ENCODE results near the gene CES2.
A peak's percentile ranks its signal among the peaks of the same experiment; 100 is the strongest.
"Not testable (repeated sequence)": the region's sequence is repeated elsewhere in the genome, so short reads cannot be mapped to it uniquely, and the experiment has no call there.

Gene CES2

GRCh38 chr16:66926961-66927436 is 8.3 kb upstream of the CES2 start:
- no peaks in the 10 kb centered on the region for H3K79me2 ChIP-seq (ENCODE audit: control insufficient read depth, insufficient read depth, low read length, unreplicated experiment)
- no peak overlapping the region for H2AFZ ChIP-seq (ENCODE audit: low read length, unreplicated experiment)
- no peaks in the 10 kb centered on the region for H3K36me3 ChIP-seq (ENCODE audit: insufficient read depth, low read length)
- H3K4me3 ChIP-seq (ENCODE audit: low read depth, low read length): no peak overlapping the region
- H3K27me3 ChIP-seq (ENCODE audit: insufficient read depth, low read length): peaks cover 14% of the 10 kb centered on the region
- H3K27ac ChIP-seq (ENCODE audit: low read depth, low read length): peak overlapping the region; percentile 66
- peaks cover 47% of the 10 kb centered on the region for H3K4me1 ChIP-seq (ENCODE audit: control insufficient read depth, insufficient read depth, low read length, unreplicated experiment)

DNA sequence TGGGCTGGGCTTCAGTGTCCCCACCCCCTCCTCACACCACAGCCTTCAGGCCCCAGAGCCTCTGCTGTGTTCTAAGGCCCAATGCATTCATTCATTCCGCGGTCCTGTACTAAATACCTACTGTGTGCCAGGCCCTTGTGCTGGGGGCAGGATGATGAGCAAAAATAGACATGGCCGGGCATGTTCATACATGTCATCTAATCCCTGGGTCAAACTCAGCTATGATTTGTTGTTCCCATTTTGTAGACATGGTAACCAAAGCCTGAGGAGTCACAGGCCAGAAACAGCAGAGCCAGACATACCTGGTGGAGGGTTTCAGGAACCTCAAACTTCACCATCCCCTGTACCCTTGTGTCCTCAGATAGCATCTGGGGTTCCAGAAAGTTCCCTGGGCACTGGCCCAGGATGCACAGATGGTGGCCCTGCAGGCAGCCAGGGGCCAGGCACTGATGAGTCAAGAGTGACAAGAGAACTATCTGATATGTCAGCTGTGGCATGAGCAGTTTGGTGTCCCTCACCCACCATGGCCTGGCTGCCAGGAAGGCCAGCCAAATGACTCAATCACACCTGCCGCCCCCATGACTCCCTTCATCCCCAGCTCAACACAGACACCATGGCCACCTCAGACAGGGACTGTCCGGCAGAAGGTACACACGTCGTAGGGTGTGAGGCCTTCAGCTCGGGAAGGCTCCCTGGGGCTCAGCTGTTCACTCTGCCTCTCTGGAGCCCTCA is 7.2 kb upstream of the CES2 start:
- H3K4me1 ChIP-seq (ENCODE audit: control insufficient read depth, insufficient read depth, low read length, unreplicated experiment): peaks cover 42% of the 10 kb centered on the region
- H3K27ac ChIP-seq (ENCODE audit: low read depth, low read length): peak overlapping the region; percentile 61
- no peak overlapping the region for H2AFZ ChIP-seq (ENCODE audit: low read length, unreplicated experiment)
- H3K27me3 ChIP-seq (ENCODE audit: insufficient read depth, low read length): peaks cover 14% of the 10 kb centered on the region
- H3K79me2 ChIP-seq (ENCODE audit: control insufficient read depth, insufficient read depth, low read length, unreplicated experiment): no peaks in the 10 kb centered on the region
- H3K4me3 ChIP-seq (ENCODE audit: low read depth, low read length): no peak overlapping the region
- H3K36me3 ChIP-seq (ENCODE audit: insufficient read depth, low read length): no peaks in the 10 kb centered on the region

DNA sequence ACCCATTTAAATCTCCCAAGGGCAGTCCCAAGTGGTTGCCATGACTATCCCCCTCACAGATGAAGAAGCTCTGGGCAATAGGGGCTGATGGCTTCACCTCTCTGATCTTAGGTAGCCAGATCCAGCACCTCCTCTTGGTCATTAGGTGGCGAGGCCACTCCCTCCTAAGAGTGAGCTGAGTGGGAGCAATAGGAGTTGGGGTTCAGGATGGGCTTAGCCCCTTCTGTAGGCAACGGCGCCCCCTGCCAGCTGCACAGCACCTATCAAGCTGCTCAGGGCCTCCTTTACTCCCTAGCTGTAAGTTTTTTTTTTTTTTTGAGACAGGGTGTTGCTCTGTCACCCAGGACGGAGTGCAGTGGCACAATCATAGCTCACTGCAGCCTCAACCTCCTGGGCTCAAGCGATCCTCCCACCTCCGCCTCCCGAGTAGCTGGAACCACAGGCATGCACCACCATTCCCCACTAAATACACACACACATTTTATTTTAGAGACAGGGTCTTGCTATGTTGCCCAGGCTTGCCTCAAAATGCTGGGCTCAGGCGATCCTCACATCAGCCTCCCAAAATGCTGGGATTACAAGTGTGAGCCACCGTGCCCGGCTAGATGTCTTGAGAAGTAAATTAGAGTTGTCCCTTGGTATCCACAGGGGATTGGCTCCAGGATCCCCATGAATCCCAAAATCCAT is 6.5 kb upstream of the CES2 start:
- peak overlapping the region; percentile 61; the same call in 1 of the 2 replicates for H3K27ac ChIP-seq (ENCODE audit: low read depth, low read length)
- no peak overlapping the region for H2AFZ ChIP-seq (ENCODE audit: low read length, unreplicated experiment)
- H3K36me3 ChIP-seq (ENCODE audit: insufficient read depth, low read length): no peaks in the 10 kb centered on the region
- no peak overlapping the region for H3K4me3 ChIP-seq (ENCODE audit: low read depth, low read length)
- peaks cover 14% of the 10 kb centered on the region for H3K27me3 ChIP-seq (ENCODE audit: insufficient read depth, low read length)
- H3K79me2 ChIP-seq (ENCODE audit: control insufficient read depth, insufficient read depth, low read length, unreplicated experiment): peaks cover 2% of the 10 kb centered on the region
- H3K4me1 ChIP-seq (ENCODE audit: control insufficient read depth, insufficient read depth, low read length, unreplicated experiment): peaks cover 34% of the 10 kb centered on the region

DNA sequence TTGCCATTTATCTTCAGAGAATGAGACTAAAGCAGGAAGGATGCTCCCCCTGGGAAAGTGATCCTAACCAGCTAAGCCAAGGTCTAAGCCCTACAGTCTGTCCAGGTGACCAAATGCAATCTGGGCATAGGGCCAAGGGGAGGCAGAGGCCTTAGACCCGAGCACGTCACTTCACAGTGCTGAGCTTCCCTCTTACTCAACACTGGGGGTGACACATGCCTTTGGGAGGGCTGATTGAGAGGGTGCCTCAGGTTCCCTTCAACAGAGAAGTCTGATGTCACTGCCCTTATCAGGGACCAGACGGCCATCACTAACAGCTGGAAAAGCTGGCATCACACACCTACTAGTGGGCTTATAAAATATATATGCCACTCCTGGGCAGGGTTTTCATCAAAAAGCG is 5.1 kb upstream of the CES2 start:
- H3K27ac ChIP-seq (ENCODE audit: low read depth, low read length): peak overlapping the region; percentile 29; the same call in 1 of the 2 replicates
- H3K4me1 ChIP-seq (ENCODE audit: control insufficient read depth, insufficient read depth, low read length, unreplicated experiment): peaks cover 32% of the 10 kb centered on the region
- no peaks in the 10 kb centered on the region for H3K36me3 ChIP-seq (ENCODE audit: insufficient read depth, low read length)
- no peak overlapping the region for H3K4me3 ChIP-seq (ENCODE audit: low read depth, low read length)
- no peak overlapping the region for H2AFZ ChIP-seq (ENCODE audit: low read length, unreplicated experiment)
- H3K79me2 ChIP-seq (ENCODE audit: control insufficient read depth, insufficient read depth, low read length, unreplicated experiment): peaks cover 5% of the 10 kb centered on the region
- H3K27me3 ChIP-seq (ENCODE audit: insufficient read depth, low read length): peaks cover 9% of the 10 kb centered on the region; the same call in 1 of the 2 replicates

- Histone ChIP-seq H3K4me3 (ENCODE audit: low read depth, low read length) (no peak overlapping the region), H3K79me2 (ENCODE audit: control insufficient read depth, insufficient read depth, low read length, unreplicated experiment) (peaks cover 18% of the 10 kb centered on the region), H3K27ac (ENCODE audit: low read depth, low read length) (no peak overlapping the region), H2AFZ (ENCODE audit: low read length, unreplicated experiment) (no peak overlapping the region), H3K27me3 (ENCODE audit: insufficient read depth, low read length) (no peaks in the 10 kb centered on the region), H3K4me1 (ENCODE audit: control insufficient read depth, insufficient read depth, low read length, unreplicated experiment) (peaks cover 29% of the 10 kb centered on the region), H3K36me3 (ENCODE audit: insufficient read depth, low read length) (no peaks in the 10 kb centered on the region)
Observed at GRCh38 chr16:66931665-66932064, 3.7 kb upstream of the CES2 start.

DNA sequence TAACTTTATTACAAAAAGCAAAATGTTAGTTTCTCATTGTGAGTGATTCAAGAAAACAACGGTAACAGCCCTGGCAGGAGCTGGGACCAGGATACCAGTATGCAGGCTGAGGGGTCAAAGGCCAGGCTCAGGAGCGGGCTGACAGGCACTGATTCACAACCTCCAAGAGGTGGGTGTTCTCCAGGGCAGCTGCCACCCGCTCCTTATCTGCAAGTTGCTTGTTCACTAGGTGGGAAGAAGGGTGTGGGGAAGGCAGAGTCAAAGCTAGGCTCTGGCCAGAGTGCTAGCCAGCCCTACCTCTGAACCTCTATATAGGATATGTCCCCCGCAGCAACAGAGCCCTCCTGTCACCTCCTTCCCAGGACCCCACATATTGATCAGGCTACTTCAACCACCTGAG is 3.2 kb upstream of the CES2 start:
- Histone ChIP-seq H3K27me3 (ENCODE audit: insufficient read depth, low read length) (no peaks in the 10 kb centered on the region), H3K4me3 (ENCODE audit: low read depth, low read length) (no peak overlapping the region), H3K27ac (ENCODE audit: low read depth, low read length) (no peak overlapping the region), H3K4me1 (ENCODE audit: control insufficient read depth, insufficient read depth, low read length, unreplicated experiment) (peaks cover 26% of the 10 kb centered on the region), H3K79me2 (ENCODE audit: control insufficient read depth, insufficient read depth, low read length, unreplicated experiment) (peaks cover 18% of the 10 kb centered on the region), H3K36me3 (ENCODE audit: insufficient read depth, low read length) (no peaks in the 10 kb centered on the region), H2AFZ (ENCODE audit: low read length, unreplicated experiment) (no peak overlapping the region)

DNA sequence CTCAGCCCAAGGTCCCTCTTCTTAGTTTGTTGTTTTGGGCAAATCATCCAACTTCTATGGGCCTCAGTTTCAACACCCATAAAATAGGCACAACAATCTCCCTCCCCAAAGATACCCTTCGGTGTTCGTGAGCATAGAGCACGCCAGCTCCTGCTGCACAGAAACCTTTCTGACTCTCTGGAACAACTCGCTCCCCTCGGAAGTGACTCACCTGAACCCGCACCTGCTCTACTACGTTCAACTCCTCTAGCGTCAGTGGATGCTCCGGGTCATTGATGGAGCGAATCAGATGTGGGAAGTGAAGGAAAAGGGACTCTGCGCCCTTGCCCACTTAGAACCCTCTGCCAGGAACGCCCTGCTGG is 1.6 kb upstream of the CES2 start:
- H3K27ac ChIP-seq (ENCODE audit: low read depth, low read length): peak overlapping the region; percentile 24; the same call in 1 of the 2 replicates
- no peaks in the 10 kb centered on the region for H3K36me3 ChIP-seq (ENCODE audit: insufficient read depth, low read length)
- peaks cover 18% of the 10 kb centered on the region for H3K79me2 ChIP-seq (ENCODE audit: control insufficient read depth, insufficient read depth, low read length, unreplicated experiment)
- peak overlapping the region; percentile 55 for H2AFZ ChIP-seq (ENCODE audit: low read length, unreplicated experiment)
- H3K4me3 ChIP-seq (ENCODE audit: low read depth, low read length): peak overlapping the region; percentile 98
- H3K27me3 ChIP-seq (ENCODE audit: insufficient read depth, low read length): no peaks in the 10 kb centered on the region
- H3K4me1 ChIP-seq (ENCODE audit: control insufficient read depth, insufficient read depth, low read length, unreplicated experiment): peaks cover 10% of the 10 kb centered on the region

DNA sequence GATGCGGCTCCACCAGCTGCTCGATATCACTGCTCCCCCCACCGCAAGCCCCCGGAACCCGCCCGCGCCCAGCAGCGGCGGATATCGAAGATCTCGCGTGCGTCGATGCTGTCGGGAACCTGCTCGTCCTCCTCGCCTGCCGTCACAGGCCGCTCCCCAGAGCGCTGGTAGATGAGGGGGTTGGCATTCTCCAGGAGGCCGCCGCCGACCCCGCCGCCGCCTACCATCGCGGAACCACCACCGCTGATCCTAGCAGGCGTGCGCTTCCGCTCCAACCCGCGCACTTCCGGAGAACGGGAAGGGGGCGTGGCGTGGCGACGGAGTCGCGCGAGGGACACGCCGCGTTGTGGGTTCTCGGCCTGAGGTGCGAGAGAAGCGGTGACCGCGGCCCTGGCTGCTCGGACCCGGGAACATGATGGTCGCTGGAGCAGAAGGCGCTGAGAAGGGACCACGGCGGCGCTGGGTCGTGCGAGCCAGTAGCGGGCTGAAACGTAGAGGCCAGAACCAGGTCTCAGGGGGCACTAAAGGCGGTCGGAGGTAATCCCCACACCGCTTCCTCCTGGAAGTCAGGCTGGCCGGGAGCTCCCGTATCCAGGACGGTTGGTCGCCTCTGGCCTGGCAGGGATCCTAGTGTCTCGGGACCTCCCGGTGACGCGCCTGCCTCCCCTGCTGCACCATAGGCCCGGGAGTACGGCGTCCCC is 1.0 kb upstream of the CES2 start, which contains the start of gene CIAO2B:
CIAO2B (minus strand) TSS at position 265 of the 701 bp plus-strand sequence; CDS start at position 227, 38 bp downstream.
- H3K27ac ChIP-seq (ENCODE audit: low read depth, low read length): peak within 1 kb of the TSS; percentile 44; the same call in 1 of the 2 replicates

GRCh38 chr16:66934839-66935313 is 440 bp upstream of the CES2 start:
- H3K4me3 ChIP-seq (ENCODE audit: low read depth, low read length): peak overlapping the region; percentile 98
- H3K27me3 ChIP-seq (ENCODE audit: insufficient read depth, low read length); H3K36me3 ChIP-seq (ENCODE audit: insufficient read depth, low read length): not testable (repeated sequence)
- H3K4me1 ChIP-seq (ENCODE audit: control insufficient read depth, insufficient read depth, low read length, unreplicated experiment): peaks cover 10% of the 10 kb centered on the region
- peaks cover 18% of the 10 kb centered on the region for H3K79me2 ChIP-seq (ENCODE audit: control insufficient read depth, insufficient read depth, low read length, unreplicated experiment)
- H2AFZ ChIP-seq (ENCODE audit: low read length, unreplicated experiment): peak overlapping the region; percentile 78
- peak overlapping the region; percentile 44; the same call in 1 of the 2 replicates for H3K27ac ChIP-seq (ENCODE audit: low read depth, low read length)

More for the DNA sequence above, 1.0 kb upstream of the CES2 start, which contains the start of gene CIAO2B:
- H3K79me2 ChIP-seq (ENCODE audit: control insufficient read depth, insufficient read depth, low read length, unreplicated experiment): peaks cover 18% of the 10 kb centered on the region
- H3K4me3 ChIP-seq (ENCODE audit: low read depth, low read length): peak within 1 kb of the TSS; percentile 98
- peak within 1 kb of the TSS; percentile 78 for H2AFZ ChIP-seq (ENCODE audit: low read length, unreplicated experiment)
- no peaks in the 10 kb centered on the region for H3K36me3 ChIP-seq (ENCODE audit: insufficient read depth, low read length)
- H3K27me3 ChIP-seq (ENCODE audit: insufficient read depth, low read length): no peaks in the 10 kb centered on the region
- H3K4me1 ChIP-seq (ENCODE audit: control insufficient read depth, insufficient read depth, low read length, unreplicated experiment): peaks cover 10% of the 10 kb centered on the region

DNA sequence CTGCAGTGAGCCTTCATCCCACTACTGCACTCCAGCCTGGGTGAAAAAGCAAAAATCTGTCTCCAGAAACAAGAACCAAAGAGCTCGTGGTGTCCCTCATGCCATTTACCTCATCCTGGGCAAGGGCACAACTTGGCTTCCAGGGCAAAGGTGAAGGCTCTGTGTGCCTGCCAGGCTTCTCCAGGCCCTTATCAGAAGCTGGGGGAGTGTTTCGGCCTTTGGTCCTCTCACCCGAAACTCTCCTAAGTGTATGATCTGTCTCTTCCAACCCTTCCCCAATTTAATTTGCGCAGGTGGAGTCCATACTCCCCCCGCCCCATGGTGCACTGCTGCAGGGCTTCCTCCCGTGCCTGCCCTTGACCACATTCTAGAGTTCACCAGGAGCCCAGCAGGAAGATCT is 1.1 kb downstream of the CES2 start:
- Histone ChIP-seq H3K79me2 (ENCODE audit: control insufficient read depth, insufficient read depth, low read length, unreplicated experiment) (peaks cover 18% of the 10 kb centered on the region), H3K4me1 (ENCODE audit: control insufficient read depth, insufficient read depth, low read length, unreplicated experiment) (peaks cover 10% of the 10 kb centered on the region), H3K27ac (ENCODE audit: low read depth, low read length) (no peak overlapping the region), H3K36me3 (ENCODE audit: insufficient read depth, low read length) (no peaks in the 10 kb centered on the region), H2AFZ (ENCODE audit: low read length, unreplicated experiment) (no peak overlapping the region), H3K27me3 (ENCODE audit: insufficient read depth, low read length) (no peaks in the 10 kb centered on the region), H3K4me3 (ENCODE audit: low read depth, low read length) (peak overlapping the region; percentile 98)

Data from ACC112 (cell line).